Measurements from ENCODE around the gene GRB10. TPM values are rescaled to one million over a fixed set of nuclear protein-coding genes. Genes with fewer than 3 reads are reported as not detected.
A peak's percentile ranks its signal among the peaks of the same experiment; 100 is the strongest.

The GRB10 gene
- polyA plus RNA-seq, 1 donor = 19.9 TPM

DNA sequence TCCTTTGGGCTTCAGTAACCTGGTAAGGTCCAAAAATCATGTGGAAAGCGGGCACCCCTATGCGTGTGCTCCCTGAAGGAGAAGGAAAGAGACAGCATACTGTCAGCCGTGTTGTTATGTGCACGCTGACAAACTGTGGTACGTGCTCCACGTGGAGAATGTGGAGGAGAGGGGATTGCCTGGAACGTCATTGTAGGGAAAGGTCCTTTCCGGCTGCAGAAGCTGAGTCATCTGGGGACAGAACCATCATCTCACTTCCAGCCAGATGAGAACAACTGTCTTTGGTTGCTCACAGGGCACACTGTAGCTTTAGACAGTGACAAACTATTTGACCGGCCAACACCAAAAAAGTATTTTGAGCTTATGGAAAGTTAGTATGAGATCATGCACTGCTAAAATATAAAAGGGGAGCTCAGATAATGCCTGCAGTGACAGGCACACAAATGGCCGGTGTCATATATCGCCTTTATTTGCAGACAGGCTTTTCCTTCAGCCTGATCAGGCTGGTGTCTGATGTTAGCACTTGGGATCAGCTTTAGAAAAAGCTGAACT is 38.8 kb upstream of the GRB10 start:
- WGBS (ENCODE audit: insufficient coverage, low lambda C conversion rate) = no CpG with 5 or more reads among the region's 11 CpGs
- Histone ChIP-seq H3K4me1 (ENCODE audit: control insufficient read depth, insufficient read depth, low read length) (peaks cover 23% of the 10 kb centered on the region), H3K9me3 (ENCODE audit: control insufficient read depth, low read depth, low read length) (no peaks in the 10 kb centered on the region), H3K36me3 (ENCODE audit: control insufficient read depth, insufficient read depth, low read length) (no peaks in the 10 kb centered on the region), H3K27me3 (ENCODE audit: control insufficient read depth, insufficient read depth, low read length) (no peaks in the 10 kb centered on the region), H3K27ac (ENCODE audit: low read length) (no peak overlapping the region), H3K4me3 (ENCODE audit: low read length) (no peak overlapping the region)
- peak; percentile 60 to 74 for DNase-seq

DNA sequence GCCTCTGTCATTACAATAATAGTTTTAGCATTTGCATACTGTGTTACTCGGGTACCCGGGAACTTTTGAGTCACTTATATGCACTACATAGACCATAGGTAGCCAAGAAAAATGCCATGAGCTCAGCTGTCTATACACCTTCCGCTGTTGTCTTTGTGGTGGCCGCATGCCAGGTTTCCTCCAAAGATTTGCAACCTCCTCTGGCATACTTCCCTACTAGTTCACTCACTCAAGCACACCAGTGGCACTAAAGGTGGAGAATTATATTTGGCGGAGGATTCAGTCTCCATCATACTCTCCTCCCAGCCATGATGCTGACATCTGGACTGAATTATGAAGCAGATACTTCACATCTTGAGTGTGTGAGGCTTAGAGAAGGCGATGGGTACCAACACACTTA is 35.6 kb upstream of the GRB10 start:
- DNase-seq = no peak
- H3K36me3 ChIP-seq (ENCODE audit: control insufficient read depth, insufficient read depth, low read length) = no peaks in the 10 kb centered on the region
- no peak overlapping the region for H3K27ac ChIP-seq (ENCODE audit: low read length)
- H3K27me3 ChIP-seq (ENCODE audit: control insufficient read depth, insufficient read depth, low read length) = no peaks in the 10 kb centered on the region
- H3K4me1 ChIP-seq (ENCODE audit: control insufficient read depth, insufficient read depth, low read length) = peaks cover 10% of the 10 kb centered on the region
- WGBS (ENCODE audit: insufficient coverage, low lambda C conversion rate) = no CpG with 5 or more reads among the region's 6 CpGs
- no peaks in the 10 kb centered on the region for H3K9me3 ChIP-seq (ENCODE audit: control insufficient read depth, low read depth, low read length)
- no peak overlapping the region for H3K4me3 ChIP-seq (ENCODE audit: low read length)

DNA sequence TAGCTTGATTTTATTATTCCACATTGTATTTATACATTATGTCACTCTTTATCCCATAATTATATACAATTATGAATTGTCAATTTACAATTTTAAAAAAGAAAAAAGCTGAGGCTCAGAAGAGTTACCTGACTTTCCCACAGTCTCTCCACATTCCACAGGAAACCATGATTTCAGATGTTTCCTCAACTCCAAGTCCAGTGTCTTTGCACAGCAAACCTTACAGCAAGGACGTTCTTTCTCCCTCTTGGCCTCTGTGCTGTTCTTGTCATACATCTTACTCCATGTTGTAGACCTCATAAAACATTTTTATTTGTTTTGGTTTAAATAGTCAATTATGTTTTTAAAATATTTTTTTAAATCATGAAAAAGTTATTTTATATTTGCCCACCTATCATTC is 34.9 kb upstream of the GRB10 start:
- Histone ChIP-seq H3K4me3 (ENCODE audit: low read length) (no peak overlapping the region), H3K27ac (ENCODE audit: low read length) (no peak overlapping the region), H3K9me3 (ENCODE audit: control insufficient read depth, low read depth, low read length) (no peaks in the 10 kb centered on the region), H3K4me1 (ENCODE audit: control insufficient read depth, insufficient read depth, low read length) (peaks cover 7% of the 10 kb centered on the region), H3K36me3 (ENCODE audit: control insufficient read depth, insufficient read depth, low read length) (no peaks in the 10 kb centered on the region), H3K27me3 (ENCODE audit: control insufficient read depth, insufficient read depth, low read length) (no peaks in the 10 kb centered on the region)
- WGBS (ENCODE audit: insufficient coverage, low lambda C conversion rate) = 100% methylated on average over 1 of the region's 1 CpG
- no peak for DNase-seq

DNA sequence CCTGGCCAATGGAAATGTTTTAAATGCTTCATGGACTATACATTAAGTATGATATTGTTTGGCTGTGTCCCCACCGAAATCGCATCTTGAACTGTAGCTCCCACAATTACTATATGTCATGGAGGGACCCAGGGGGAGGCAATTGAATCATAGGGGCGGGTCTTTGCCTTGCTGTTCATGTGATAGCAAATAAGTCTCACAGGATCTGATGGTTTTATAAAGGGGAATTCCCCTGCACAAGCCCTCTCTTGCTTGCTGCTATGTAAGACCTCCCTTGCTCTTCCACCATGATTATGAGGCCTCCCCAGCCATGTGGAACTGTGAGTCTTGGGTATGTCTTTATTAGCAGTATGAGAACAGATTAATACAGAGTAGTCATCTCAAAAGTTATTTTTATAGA is 32.4 kb upstream of the GRB10 start:
- H3K27ac ChIP-seq (ENCODE audit: low read length) = no peak overlapping the region
- no peaks in the 10 kb centered on the region for H3K4me1 ChIP-seq (ENCODE audit: control insufficient read depth, insufficient read depth, low read length)
- no peaks in the 10 kb centered on the region for H3K9me3 ChIP-seq (ENCODE audit: control insufficient read depth, low read depth, low read length)
- no CpG with 5 or more reads among the region's 3 CpGs for WGBS (ENCODE audit: insufficient coverage, low lambda C conversion rate)
- no peaks in the 10 kb centered on the region for H3K27me3 ChIP-seq (ENCODE audit: control insufficient read depth, insufficient read depth, low read length)
- H3K4me3 ChIP-seq (ENCODE audit: low read length) = no peak overlapping the region
- H3K36me3 ChIP-seq (ENCODE audit: control insufficient read depth, insufficient read depth, low read length) = no peaks in the 10 kb centered on the region
- no peak for DNase-seq

DNA sequence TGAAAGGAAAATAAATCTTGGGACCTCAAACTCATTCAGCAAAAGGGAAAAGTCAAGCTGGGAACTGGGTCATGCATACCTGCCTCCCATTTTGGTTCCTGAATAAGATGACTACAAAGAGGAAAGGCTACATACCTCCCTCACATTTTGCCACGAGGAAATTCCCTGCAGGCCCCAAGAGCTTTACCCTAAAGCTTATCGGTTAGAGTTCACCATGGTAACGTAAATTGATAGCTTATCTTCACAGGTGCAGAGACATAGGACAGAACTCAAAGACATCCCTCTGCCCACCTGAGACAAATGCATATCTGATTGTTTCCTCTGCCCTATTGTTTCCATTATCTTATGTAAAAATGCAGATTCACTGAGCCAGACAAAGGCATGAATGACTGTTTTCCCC is 31.5 kb upstream of the GRB10 start:
- DNase-seq = no peak
- H3K36me3 ChIP-seq (ENCODE audit: control insufficient read depth, insufficient read depth, low read length) = no peaks in the 10 kb centered on the region
- no peaks in the 10 kb centered on the region for H3K4me1 ChIP-seq (ENCODE audit: control insufficient read depth, insufficient read depth, low read length)
- H3K27ac ChIP-seq (ENCODE audit: low read length) = no peak overlapping the region
- no CpG with 5 or more reads among the region's 3 CpGs for WGBS (ENCODE audit: insufficient coverage, low lambda C conversion rate)
- no peaks in the 10 kb centered on the region for H3K9me3 ChIP-seq (ENCODE audit: control insufficient read depth, low read depth, low read length)
- H3K4me3 ChIP-seq (ENCODE audit: low read length) = no peak overlapping the region
- no peaks in the 10 kb centered on the region for H3K27me3 ChIP-seq (ENCODE audit: control insufficient read depth, insufficient read depth, low read length)

DNA sequence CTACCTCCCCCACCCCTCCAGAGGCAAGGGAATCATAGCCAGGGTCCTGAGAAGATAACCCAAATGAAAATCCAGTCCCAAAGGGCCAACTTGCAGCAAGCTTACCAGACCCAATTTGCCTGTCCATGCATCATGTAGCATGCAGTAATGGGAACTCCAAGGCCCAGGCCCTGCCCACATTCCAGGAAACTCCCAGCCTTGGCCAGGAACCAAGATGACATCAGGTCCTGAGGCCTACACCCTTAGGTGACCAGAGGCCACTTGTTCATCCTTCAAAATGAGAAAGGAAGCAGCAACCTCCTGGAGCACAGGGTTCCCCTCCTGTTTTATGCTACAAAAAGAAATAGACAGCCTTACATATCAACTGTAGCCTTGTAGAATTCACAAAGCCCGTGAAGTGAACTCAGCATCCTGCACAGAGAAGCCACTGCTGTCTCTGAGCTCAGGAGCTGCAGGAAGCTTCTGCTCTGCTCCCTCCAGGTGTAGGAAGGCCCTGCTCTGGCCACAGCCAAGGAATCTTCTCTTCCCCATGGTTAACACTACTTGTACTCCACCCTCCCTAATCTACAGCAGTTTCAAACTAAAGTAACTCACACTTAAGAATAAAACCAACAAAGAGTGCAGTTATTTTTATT is 30.3 kb upstream of the GRB10 start:
- no peaks in the 10 kb centered on the region for H3K9me3 ChIP-seq (ENCODE audit: control insufficient read depth, low read depth, low read length)
- WGBS (ENCODE audit: insufficient coverage, low lambda C conversion rate) = no CpG with 5 or more reads among the region's 1 CpG
- no peaks in the 10 kb centered on the region for H3K4me1 ChIP-seq (ENCODE audit: control insufficient read depth, insufficient read depth, low read length)
- DNase-seq = peak; percentile 71 to 81
- H3K27me3 ChIP-seq (ENCODE audit: control insufficient read depth, insufficient read depth, low read length) = no peaks in the 10 kb centered on the region
- H3K27ac ChIP-seq (ENCODE audit: low read length) = no peak overlapping the region
- H3K36me3 ChIP-seq (ENCODE audit: control insufficient read depth, insufficient read depth, low read length) = no peaks in the 10 kb centered on the region
- no peak overlapping the region for H3K4me3 ChIP-seq (ENCODE audit: low read length)

DNA sequence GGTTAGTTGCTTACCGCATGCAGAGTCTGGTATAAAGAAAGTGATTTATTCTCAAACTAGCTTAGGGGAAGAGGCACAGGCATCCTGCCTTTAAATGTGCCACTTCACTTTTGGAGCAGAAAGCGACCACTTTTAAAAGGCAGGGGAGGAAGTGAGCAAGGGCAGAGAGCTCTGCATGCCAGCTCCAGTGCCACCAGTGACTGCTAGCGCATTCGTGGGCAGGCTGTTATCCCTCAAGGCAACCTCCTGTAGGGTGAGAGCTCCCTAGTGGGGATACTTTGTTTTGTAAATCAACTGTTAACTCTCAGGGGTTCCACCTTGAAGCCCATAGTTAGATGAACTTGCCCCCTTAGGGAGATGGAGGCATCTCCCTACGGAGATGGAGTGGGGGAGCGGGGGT is 29.4 kb upstream of the GRB10 start:
- WGBS (ENCODE audit: insufficient coverage, low lambda C conversion rate) = no CpG with 5 or more reads among the region's 6 CpGs
- no peak for DNase-seq
- H3K9me3 ChIP-seq (ENCODE audit: control insufficient read depth, low read depth, low read length) = no peaks in the 10 kb centered on the region
- no peak overlapping the region for H3K4me3 ChIP-seq (ENCODE audit: low read length)
- H3K27me3 ChIP-seq (ENCODE audit: control insufficient read depth, insufficient read depth, low read length) = no peaks in the 10 kb centered on the region
- H3K4me1 ChIP-seq (ENCODE audit: control insufficient read depth, insufficient read depth, low read length) = no peaks in the 10 kb centered on the region
- H3K27ac ChIP-seq (ENCODE audit: low read length) = no peak overlapping the region
- no peaks in the 10 kb centered on the region for H3K36me3 ChIP-seq (ENCODE audit: control insufficient read depth, insufficient read depth, low read length)

DNA sequence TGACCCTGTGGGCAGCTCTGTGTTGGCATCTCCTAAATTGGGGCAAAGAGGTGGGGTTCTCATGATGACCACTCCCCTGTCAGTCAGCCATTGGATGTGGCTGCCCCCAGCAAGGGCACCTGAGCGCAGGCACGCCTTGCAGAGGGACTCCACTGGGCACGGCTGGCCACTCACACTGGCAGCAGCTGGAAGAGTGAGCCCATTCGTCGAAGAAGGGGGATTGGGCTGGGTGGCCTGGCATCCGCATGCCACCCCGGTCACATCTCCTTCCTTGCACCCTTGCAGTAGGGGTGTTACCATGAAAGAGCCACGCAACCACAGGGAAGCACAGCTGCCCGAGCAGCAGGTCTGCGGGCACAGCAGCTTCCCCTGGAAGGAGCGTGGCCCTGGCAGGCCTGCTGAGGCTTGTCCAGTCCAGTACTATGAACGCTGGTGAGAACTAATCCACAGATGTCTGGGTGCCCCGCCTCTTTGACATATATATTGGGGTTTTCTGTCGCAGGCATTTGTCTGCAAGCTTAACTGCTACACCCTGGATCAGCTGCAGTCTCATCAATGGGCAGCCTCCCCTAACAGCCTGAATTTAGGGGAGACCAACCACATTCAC is 25.7 kb upstream of the GRB10 start:
- no peaks in the 10 kb centered on the region for H3K27me3 ChIP-seq (ENCODE audit: control insufficient read depth, insufficient read depth, low read length)
- no peak overlapping the region for H3K4me3 ChIP-seq (ENCODE audit: low read length)
- DNase-seq = no peak
- H3K36me3 ChIP-seq (ENCODE audit: control insufficient read depth, insufficient read depth, low read length) = no peaks in the 10 kb centered on the region
- H3K27ac ChIP-seq (ENCODE audit: low read length) = no peak overlapping the region
- WGBS (ENCODE audit: insufficient coverage, low lambda C conversion rate) = no CpG with 5 or more reads among the region's 14 CpGs
- no peaks in the 10 kb centered on the region for H3K9me3 ChIP-seq (ENCODE audit: control insufficient read depth, low read depth, low read length)
- H3K4me1 ChIP-seq (ENCODE audit: control insufficient read depth, insufficient read depth, low read length) = no peaks in the 10 kb centered on the region

DNA sequence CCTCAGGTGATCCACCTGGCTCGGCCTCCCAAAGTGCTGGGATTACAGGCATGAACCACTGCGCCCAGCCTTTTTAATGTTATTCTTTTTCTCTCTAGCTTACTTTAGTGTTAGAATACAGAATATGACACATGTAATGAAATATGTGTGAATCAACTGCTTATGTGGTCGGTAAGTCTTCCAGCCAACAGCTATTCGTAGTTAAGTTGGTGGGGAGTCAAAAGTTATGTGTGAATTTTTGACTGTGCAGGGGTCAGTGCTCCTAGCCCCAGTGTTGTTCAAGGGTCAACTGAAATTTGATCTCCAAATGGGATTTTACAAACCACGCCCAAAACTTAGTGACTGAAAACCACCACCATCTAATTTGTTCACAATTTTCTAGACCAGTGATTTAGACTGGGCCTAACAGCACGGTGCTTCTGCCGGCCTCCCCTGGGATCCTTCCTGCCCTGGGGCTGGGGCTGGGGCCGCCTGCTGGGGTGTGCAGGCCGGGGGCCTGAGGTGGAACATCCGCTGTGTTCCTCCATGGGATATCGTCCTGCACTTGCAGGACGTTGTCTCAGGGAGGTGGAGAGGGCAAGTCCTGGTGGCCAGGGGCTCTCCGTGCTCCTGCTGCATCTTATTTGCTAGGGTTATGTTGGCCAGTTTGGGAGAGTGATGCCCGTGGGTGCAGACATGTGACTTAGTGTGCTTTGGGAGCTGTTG is 24.5 kb upstream of the GRB10 start:
- Histone ChIP-seq H3K36me3 (ENCODE audit: control insufficient read depth, insufficient read depth, low read length) (no peaks in the 10 kb centered on the region), H3K9me3 (ENCODE audit: control insufficient read depth, low read depth, low read length) (no peaks in the 10 kb centered on the region), H3K27me3 (ENCODE audit: control insufficient read depth, insufficient read depth, low read length) (no peaks in the 10 kb centered on the region), H3K4me3 (ENCODE audit: low read length) (no peak overlapping the region), H3K27ac (ENCODE audit: low read length) (no peak overlapping the region), H3K4me1 (ENCODE audit: control insufficient read depth, insufficient read depth, low read length) (no peaks in the 10 kb centered on the region)
- no peak for DNase-seq
- WGBS (ENCODE audit: insufficient coverage, low lambda C conversion rate) = no CpG with 5 or more reads among the region's 14 CpGs

DNA sequence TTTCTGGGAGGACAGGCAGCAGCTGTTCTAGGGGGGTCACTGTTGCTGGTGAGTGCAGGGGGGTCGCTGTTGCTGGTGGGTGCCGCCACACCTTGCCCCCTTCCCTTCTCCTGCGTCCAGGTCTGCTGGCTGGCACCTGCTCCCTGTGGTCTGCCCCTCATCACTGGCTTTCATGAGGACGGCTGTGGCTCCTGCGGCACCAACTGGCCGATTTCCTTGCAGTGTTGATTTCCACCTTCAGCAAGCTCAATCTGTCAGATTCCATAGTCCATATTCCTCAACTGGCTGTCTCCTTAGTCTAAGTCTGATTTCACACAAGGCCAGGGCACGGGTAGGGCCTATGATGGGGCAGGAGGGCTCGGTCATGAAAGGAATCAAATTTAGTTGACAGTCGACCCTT is 23.4 kb upstream of the GRB10 start:
- Histone ChIP-seq H3K36me3 (ENCODE audit: control insufficient read depth, insufficient read depth, low read length) (no peaks in the 10 kb centered on the region), H3K9me3 (ENCODE audit: control insufficient read depth, low read depth, low read length) (no peaks in the 10 kb centered on the region), H3K4me1 (ENCODE audit: control insufficient read depth, insufficient read depth, low read length) (no peaks in the 10 kb centered on the region), H3K27me3 (ENCODE audit: control insufficient read depth, insufficient read depth, low read length) (no peaks in the 10 kb centered on the region), H3K4me3 (ENCODE audit: low read length) (no peak overlapping the region), H3K27ac (ENCODE audit: low read length) (no peak overlapping the region)
- DNase-seq = no peak
- no CpG with 5 or more reads among the region's 9 CpGs for WGBS (ENCODE audit: insufficient coverage, low lambda C conversion rate)
